Measurements from ENCODE around the gene TOMM70. TPM values are rescaled to one million over a fixed set of nuclear protein-coding genes. Genes with fewer than 3 reads are reported as not detected.

Gene TOMM70
- total and polyA plus RNA-seq, 11 donors, result 25.9 to 67.0 (median 56.2) TPM

DNA sequence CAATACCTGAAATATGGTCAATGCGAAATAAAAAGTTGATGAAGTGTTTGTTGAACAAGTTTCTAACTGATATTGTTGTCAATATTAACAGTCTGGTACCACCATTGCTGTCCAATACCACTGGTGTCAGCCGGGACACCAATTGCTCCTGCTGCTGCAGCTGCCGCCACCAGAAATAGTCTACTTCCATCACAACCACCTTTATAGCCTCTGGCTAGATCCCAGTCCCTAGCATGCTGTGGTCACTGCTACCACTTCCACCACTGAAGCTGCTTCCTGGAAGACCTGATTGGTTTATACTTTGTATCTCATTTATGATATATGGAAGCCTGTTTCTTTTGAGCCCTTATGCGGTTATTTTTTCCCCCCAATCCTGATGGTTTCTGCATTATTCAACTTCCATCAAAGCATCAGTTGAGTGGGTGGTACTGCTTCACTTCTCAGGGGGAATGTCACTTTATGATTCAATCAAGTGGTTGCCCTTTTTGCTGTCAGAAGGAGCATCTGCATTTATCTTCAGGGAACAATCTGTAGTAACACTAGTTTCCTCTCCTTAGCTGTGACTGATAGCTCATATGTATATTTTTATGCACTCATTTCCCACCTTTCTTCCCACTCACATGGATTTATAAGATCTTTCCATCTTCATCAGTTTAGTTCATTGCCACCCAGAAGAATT lies 12.2 kb upstream of the TOMM70 start:
- H3K4me1 ChIP-seq, result peaks cover 0 to 7% (median 0%) of the 10 kb centered on the region in 12 donors
- no peak for ATAC-seq
- no peak overlapping the region for H3K27ac ChIP-seq
- H3K9me3 ChIP-seq, result peaks cover 0 to 12% (median 0%) of the 10 kb centered on the region in 12 donors
- intact Hi-C loops (cut with DNase I), result no loop called here
- WGBS, 4 donors, result 80 to 99% (median 93%) methylated on average over 4 of the region's 4 CpGs
- H3K4me3 ChIP-seq, result no peak overlapping the region
- no peaks in the 10 kb centered on the region for H3K27me3 ChIP-seq
- TF ChIP-seq, protein P1, sequence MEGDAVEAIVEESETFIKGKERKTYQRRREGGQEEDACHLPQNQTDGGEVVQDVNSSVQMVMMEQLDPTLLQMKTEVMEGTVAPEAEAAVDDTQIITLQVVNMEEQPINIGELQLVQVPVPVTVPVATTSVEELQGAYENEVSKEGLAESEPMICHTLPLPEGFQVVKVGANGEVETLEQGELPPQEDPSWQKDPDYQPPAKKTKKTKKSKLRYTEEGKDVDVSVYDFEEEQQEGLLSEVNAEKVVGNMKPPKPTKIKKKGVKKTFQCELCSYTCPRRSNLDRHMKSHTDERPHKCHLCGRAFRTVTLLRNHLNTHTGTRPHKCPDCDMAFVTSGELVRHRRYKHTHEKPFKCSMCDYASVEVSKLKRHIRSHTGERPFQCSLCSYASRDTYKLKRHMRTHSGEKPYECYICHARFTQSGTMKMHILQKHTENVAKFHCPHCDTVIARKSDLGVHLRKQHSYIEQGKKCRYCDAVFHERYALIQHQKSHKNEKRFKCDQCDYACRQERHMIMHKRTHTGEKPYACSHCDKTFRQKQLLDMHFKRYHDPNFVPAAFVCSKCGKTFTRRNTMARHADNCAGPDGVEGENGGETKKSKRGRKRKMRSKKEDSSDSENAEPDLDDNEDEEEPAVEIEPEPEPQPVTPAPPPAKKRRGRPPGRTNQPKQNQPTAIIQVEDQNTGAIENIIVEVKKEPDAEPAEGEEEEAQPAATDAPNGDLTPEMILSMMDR (IDR thresholded peaks at IDR 0.05), result no peak
- no peak for TF ChIP-seq POLR2A (IDR thresholded peaks at IDR 0.05)
- H3K36me3 ChIP-seq, result no peaks in the 10 kb centered on the region
- peak in 1 of 5 donors; percentile 25 for DNase-seq

DNA sequence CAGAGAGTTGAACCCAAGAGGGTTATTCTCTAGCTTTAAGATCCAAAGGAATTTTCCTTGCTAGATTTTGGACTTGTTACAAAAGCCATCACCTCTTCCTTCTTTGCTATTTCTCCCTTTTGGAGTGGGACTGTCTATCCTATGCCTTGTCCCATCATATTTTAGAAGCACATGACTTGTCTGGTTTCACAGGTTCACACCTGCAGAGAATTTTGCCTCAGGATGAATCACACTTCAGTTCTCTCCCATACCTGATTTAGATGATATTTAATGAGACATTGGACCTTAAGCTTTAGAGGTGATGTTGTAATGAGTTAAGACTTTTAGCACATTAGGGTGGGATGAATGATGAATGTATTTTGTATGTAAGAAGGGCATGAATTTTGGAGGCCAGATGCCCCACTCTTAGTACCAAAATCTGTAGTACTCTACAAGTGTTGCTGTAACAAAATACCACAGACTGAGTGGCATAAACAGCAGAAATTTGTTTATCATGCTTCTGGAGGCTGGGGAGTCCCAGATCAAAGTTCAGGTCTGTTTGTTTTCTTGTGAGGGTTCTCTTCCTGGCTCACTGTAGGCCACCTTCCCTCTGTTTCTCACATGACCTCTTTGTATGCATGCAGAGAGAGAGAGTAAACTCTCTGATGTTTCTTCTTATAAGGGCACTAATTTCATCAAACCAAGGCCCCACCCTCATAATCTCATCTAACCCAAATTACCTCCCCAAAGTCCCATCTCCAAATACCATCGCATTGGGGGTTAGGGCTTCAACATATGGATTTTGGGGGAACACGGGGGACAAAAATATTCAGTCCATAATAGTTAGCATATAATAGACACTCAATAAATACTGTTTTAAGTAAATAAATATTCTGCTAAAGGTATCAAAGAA lies 10.4 kb upstream of the TOMM70 start:
- Histone ChIP-seq H3K36me3 (no peaks in the 10 kb centered on the region), H3K4me1 (peaks cover 0 to 7% (median 0%) of the 10 kb centered on the region in 12 donors), H3K27ac (no peak overlapping the region), H3K9me3 (peaks cover 0 to 30% (median 8%) of the 10 kb centered on the region in 12 donors), H3K27me3 (no peaks in the 10 kb centered on the region), H3K4me3 (no peak overlapping the region)
- DNase-seq (no peak), ATAC-seq (no peak)
- no peak for TF ChIP-seq POLR2A (IDR thresholded peaks at IDR 0.05)
- TF ChIP-seq, protein P1 (IDR thresholded peaks at IDR 0.05), result no peak
- intact Hi-C loops (cut with DNase I), result no loop called here
- 98 to 100% (median 99%) methylated on average over 2 of the region's 2 CpGs for WGBS, 4 donors

DNA sequence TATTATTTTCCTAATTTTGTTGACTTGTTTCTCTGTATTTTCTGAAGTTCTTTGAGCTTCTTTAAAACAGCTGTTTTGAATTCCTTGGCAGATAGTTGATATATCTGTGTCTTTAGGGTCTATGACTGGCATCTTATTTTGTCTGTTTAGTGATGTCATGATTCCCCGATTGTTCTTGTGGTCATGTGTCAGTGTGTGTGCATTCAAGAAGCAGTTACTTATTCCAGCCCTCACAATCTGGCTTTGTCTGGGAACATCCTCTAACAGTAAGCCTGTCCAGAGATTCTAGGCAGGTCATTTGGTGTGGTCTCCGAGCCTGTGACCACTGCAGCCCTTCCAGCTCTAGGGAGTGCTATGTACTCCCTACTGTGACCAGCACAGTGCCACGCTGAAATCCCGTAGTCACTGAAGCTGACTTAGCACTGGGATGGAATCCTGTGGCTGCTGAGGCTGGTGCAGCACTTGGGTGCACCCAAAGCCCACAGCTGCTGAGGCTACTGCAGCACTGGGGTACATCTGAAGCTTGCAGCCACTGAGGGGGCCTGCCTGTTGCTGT lies 7.2 kb upstream of the TOMM70 start:
- intact Hi-C loops (cut with DNase I), result loop anchor here in 4 of 10 donors (10.0 kb wide), 4 partner anchors 73 to 1883 kb away; partner anchors contain the start of genes CLDND1 (in 1 of the 4), NIT2 (in 1 of the 4) and TFG (in 1 of the 4)
- DNase-seq (no peak), ATAC-seq (no peak)
- Histone ChIP-seq H3K9me3 (peaks cover 0 to 30% (median 8%) of the 10 kb centered on the region in 12 donors), H3K27me3 (no peaks in the 10 kb centered on the region), H3K4me1 (peaks cover 0 to 13% (median 6%) of the 10 kb centered on the region in 12 donors), H3K36me3 (no peaks in the 10 kb centered on the region), H3K4me3 (no peak overlapping the region), H3K27ac (no peak overlapping the region)
- TF ChIP-seq, protein P1 (IDR thresholded peaks at IDR 0.05), result no peak
- no peak for TF ChIP-seq POLR2A (IDR thresholded peaks at IDR 0.05)
- WGBS, 4 donors, result 88 to 94% (median 92%) methylated on average over 4 of the region's 4 CpGs
